ENCODE data around the gene POLR2I.
A peak's percentile ranks its signal among the peaks of the same experiment; 100 is the strongest.
"Not testable (repeated sequence)": the region's sequence is repeated elsewhere in the genome, so short reads cannot be mapped to it uniquely, and the experiment has no call there.

Gene POLR2I

DNA sequence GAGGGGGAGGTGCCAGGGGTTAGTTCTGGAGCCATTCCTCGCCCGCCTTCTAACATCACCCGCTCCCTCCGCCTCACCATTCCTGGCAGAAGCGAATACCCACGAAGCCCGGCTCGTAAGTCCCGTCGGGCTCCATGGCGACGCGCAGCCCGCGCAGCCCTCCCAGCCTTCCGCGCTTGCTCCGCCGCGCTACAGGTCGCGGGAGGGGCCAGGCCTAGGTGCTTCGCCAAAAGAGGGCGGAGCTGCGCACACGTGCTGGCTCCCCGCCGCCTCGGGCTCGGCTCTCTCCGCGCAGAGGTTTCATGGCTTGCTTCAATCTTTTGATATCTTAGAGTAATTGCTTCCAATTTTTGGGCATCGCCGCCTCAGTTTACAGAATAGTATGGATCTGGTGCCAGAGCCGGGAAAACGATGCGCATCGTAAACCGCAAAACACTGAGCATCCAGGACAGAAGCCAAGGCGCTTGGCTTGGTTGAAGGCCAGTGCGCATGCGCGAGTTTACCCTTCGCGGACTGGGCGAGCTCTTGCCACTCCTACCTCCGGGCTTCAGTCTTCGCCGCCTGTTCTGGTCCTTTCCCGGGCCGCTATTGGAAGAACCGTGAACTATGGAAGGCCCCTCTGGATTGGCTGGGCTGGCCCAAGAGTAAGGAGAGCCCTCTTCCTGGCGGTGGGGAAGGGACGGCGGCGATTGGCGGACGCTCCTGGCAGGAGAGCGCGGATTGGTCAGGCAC, at the start of gene POLR2I:
POLR2I (minus strand) TSS at position 155 of the 732 bp plus-strand sequence; CDS start at position 136, 19 bp downstream.
- DNase-seq = peak; percentile 100

DNA sequence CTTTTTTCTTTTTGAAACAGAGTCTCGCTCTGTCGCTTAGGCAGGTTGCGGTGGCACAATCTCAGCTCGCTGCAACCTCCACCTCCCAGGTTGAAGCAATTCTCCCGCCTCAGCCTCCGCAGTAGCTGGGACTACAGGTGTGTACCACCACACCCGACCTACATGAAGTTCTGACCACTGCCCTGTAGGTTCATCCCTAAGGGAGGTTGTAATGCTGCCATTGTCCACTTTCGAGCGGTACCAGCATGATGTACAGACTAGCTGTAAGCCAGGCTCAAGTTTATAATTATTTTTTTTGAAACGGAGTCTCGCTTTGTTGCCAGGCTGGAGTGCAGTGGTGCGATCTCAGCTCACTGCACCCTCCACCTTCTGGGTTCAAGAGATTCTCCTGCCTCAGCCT, 49.1 kb upstream of the POLR2I start:
- no peak for DNase-seq

DNA sequence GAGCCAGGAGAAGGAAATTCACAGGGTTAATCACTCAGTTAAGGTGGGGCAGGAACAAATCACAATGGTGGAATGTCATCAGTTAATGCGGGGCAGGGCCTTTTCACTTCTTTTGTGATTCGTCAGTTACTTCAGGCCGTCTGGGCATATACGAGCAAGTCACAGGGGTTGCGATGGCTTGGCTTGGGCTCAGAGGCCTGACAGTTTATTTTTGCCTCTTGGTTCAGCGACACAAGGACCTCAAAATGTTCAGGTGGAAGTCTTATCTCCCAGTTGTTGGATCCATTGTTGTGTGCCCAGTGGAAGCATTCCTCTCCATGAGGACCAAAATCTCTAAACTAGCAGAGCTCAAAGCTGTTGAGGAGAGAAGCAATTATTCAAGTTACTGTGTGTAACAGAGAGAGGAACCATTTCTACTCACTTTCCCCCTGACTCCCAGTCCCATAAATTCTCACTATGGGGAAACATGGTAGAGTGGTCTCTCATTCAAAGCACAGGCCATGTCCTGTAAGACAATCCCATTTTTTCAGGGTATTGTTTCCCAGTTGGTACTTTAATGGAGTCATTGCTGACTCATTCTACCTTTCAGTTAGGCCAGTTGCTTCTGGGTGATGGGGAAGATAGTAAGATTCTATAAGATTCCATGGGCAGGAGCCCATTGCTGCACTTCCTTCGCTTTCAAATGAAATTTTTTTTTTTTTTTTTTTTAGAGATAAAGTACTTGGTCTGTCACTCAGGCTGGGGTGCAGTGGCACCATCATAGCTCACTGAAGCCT, 46.3 kb upstream of the POLR2I start:
- DNase-seq = no peak

DNA sequence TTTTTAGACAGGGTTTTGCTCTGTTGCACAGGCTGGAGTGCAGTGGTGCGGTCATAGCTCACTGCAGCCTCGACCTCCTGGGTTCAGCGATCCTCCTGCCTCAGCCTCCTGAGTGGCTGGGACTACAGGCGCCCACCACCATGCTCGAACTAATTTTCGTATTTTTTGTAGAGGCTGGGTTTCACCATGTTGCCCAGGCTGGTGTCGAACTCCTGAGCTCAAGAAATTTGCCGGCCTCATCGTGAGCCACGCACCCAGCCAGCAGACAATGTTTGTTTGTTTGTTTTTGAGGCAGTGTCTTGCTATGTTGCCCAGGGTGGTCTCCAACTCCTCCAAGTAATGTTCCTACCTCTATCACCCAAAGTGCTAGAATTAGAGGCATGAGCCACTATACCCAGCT, 38.5 kb upstream of the POLR2I start:
- no peak for DNase-seq

DNA sequence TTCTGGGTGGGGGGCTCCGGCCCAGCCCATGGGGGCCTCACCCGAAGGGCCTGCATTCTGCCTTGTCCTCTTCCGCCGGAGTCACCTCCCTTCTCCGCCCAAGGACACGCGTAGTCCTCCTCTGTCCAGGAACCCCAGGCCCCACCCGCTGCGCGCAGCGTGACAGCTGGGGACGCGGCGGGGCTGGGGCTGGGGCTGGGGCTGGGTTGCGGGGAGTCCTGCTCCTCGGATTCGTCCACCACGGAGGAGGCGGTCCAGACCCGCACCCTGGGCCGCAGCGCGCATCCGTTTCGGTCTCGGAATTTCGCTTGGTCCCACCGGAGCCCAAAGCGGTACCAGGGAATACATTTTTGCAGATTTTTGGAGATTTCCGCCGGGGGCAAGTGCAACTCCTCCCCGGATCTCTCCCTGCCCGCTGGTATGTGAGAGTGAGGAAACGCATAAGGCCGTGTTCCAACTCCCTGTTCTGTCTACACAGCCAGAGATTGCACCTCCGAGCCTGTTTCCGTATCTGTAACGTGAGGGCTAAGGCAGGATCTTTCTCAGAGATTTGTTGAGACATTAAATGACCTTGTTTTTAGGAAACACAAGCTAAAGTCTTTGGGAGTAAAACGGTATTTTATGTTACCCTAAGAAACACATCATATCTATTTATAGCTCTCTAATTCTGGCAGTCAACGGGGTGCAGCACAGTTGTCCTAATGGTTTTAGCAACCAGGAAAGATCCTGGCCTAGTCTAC, 37.8 kb upstream of the POLR2I start, which contains the start of gene COX7A1:
COX7A1 (minus strand) TSS at position 96 of the 740 bp plus-strand sequence; CDS start at position 56, 40 bp downstream.
- no peak for DNase-seq

DNA sequence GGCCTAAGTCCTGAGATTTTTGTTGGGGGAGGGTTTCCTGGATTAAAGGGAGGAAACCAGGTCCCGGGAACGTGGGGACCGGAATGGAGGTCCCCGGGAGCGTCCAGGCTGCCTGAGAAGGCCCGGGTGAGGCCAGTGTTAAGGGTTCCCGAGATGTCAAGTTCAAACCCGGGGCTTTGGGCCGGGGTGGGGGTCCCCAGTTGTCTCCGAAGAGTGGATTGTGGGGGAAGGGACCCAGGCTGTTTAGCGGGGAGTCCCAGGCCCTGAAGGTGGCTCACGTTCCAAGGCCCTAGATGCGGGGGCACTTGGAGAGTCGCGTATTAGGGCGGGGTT, 37.3 kb upstream of the POLR2I start:
- no peak for DNase-seq

DNA sequence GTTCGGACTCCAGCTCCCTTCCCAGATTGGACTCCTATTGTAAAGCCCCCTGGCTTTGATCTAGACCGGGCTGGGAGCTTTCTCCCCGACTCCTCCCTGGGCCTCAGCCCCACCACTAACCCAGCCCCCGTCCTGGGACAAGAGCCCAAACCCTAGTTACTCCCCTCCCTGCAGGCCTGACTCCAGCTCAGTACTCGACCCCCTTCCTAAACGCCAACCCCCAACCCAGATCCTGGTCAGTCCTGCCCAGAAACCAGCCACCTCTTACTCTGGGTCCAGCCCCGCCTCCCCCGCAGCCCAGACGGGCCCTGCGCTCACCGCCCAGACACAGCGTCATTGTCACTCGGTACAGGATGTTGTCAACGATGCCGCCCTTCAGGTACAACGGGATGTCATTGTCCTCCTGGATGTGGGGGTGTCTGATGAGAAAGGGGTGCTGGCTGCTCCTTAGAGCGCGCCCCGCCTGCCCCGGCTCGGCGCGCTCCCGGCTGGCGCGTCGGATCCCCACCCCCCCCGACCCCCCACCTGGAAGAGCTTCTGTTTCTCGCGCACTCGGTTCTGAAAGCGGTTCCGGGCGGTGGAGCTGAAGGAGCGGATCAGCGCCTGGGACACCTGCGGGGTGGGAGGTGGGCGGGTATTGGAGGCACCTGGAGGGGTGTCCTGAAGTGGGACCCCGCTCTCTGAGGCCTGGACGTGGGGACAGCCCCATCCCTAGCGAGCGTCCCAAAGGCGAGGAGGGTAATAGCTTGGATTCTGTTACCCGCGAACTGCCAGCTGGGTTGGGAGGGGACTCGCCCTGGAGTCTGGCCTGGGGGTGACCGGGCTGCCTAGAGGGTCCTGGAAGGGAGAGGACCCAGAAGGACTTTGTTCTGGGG, 36.7 kb upstream of the POLR2I start:
- DNase-seq = no peak

DNA sequence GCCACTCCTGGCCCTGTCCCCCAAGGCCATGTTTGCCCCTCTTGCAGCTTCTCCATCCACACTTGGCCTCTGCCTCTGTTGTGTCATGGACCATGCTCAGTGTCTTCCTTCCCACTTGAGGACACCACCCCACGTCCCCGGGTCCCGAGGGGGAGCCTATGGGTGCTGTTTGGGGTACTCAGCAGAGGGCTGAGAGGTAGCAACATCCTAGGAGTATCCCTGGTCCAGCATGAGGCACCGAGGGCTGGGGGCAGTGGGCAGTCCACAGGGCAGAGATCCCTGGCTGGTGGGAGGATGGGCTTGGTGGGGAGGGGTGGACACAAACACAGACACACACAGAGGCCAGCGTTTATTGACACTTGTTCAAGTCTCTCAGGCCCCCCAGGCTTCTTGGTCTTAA, 35.9 kb upstream of the POLR2I start:
- no peak for DNase-seq

DNA sequence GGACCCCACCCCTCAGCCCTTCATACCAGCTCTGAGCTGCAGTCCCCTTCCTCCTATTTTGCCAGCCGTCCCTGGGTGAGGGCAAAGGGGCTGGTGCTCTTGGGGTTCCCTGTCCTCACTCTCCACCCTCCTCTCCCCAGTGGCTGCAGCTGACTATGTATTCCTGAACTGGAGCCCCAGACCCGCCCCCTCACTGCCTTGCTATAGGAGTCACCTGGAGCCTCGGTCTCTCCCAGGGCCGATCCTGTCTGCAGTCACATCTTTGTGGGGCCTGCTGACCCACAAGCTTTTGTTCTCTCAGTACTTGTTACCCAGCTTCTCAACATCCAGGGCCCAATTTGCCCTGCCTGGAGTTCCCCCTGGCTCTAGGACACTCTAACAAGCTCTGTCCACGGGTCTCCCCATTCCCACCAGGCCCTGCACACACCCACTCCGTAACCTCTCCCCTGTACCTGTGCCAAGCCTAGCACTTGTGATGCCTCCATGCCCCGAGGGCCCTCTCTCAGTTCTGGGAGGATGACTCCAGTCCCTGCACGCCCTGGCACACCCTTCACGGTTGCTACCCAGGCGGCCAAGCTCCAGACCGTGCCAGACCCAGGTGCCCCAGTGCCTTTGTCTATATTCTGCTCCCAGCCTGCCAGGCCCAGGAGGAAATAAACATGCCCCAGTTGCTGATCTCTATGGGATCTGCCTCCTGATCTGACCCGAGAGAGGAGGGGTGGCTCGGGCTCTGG, 35.2 kb upstream of the POLR2I start:
- no peak for DNase-seq

DNA sequence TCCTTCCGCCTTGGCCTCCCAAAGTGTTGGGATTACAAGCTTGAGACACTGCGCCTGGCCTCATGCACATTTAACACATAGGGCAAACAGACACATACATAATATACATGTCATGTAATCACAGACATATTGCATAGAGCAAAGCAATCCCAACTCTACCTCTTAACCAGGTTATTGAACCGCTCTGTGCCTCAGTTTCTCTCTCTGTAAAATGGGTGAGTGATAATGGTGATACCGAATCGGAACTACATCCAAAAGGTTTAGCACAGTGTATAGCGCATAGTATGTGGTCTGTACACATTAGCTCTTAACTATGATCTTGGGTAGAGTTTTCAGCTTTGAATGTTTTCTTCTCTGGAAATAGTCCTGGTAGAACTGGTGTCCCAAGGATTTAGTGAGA, 29.9 kb upstream of the POLR2I start:
- DNase-seq = no peak

DNA sequence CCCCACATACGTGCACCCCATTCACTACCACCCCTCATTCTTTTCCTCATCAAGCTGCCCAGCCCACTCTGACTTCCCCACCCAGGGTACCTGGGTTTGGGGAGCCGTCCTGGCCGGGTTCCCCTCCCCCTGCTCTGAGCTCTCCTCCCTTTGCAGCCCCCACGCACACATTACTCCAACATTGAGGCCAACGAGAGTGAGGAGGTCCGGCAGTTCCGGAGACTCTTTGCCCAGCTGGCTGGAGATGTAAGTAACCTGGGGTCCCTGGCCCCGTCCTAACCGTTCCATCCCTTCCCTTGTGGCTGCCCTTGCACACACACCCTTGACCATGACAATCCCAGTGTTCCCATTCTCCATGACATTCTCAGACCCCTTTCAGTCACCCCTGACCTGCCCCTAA, 27.8 kb upstream of the POLR2I start:
- no peak for DNase-seq

DNA sequence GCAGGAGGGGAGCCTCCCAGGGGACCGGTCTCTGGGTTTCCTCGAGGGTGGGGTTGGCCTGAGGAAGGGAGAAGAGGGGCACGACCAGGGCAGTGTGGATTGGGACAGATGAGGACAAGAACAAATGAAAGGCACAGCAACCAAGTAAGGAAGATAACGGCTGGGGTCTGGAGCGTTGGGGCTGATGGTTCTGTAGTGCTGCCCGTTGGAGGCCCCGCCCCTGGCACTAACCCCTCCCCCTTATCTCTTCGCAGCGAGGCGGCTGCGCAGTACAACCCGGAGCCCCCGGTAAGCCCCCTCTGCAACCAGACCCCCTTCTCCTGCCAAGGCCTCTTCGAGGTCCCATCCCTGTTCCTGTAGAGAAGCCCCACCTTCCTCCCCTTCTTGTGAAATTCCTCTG, 27.4 kb upstream of the POLR2I start:
- DNase-seq = no peak

DNA sequence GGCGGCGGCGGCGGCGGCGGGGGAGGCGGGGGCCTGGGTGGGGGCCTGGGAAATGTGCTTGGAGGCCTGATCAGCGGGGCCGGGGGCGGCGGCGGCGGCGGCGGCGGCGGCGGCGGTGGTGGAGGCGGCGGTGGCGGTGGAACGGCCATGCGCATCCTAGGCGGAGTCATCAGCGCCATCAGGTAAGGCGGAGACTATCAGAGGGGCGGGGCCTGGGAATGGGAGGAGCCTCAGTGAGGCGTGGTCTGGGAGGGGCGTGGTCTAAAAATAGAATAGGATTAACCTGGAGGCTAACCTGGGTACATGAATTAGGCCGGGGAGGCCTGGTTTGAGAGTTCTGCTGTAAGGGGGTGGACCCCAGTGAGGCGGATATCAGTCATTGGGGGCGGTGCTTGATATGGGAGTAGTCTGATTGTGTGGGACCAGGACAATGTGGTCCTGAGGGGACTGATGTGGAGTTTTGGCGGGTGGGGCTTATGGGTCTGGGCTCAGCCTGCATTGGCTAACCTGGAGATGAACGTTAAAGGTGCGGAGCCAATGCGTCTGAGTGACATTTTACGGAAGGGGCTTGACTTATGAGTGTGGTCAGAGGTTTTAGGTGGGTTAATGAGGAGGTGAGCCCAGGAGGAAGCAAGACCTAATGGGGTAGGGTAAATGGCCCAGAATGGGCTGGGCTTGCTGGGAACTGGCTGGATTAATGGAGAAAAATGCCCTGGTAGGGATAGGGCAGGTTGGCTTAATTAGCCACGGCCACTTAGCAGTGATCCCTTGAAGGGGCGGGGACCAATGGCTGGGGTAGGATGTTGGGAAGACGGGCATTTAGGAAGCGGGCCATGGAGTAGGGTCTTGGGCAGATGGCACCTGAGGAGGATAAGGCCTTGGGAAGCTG, 26.6 kb upstream of the POLR2I start:
- peak; percentile 93 for DNase-seq

DNA sequence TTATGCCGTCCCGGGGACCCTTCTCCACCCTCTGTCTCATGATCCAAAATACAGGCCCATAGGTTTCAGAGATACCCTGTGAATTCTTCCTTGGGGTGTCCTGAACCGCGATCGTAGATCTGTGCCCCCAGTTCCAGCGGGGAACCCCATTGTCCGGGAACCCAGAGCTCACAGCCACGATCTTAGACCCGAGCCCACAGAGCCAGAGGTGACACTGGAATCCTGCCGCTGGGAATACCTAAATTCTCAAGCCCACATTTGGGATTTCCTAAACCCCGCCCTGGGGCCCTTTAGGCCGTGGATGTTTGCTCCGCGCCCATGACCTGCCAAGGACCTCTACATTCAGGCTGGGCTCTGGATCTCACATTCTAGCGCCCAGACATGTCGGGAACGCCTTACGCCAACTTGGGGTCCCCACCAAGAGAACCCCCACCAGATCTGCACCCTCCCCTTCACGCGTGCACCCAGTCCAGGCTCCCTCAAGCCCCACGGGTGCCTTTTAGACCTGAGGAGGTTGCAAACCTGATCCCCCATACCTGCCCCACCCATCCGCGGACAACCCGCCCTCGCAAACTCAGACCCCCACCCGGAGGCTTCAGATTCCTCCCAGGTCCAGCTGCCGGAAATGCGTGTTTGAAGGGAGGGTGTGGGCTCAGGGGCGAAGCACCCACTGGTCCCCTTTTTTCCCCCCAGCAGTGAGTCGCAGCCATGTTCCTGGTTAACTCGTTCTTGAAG, 25.8 kb upstream of the POLR2I start:
- peak; percentile 79 for DNase-seq

DNA sequence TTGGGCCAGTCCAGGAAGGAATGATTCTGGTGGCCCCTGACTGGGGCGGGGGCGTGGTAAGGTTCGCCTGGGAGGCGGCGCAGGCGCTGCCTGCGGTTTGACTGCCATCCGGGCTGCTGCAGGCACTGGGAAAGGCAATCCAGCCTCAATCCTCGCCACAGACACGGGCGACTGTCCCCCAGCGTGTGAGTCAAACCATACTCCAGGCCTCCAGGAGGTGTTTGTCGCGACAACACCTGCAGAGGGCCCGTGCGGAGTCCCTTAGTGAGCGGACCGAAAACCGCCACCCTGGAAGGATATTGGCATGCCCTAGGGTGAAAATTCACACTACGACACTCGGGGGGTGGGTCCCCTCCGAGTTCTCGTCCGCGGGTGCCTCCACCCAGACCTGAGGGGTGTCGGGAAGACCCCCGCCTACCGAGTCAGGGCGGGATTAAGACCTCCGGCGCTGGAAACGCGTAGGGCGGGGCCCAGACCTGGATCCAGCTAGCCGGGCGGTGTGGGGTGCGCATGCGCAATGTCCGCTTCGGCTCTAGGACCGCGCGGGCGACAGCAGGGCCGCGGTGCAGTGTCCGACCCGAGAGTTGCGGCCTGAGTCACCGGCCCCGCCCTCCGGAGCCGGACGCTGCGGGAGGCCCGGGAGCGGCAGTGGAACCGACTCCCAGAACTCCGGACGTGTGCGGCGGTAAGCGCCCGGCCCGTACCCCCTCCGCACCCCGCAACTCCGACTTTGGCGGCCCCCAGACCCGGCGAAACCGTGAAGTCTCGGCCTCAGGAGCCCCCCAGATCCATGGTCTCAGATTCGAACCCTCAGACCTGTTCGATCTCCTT, 25.0 kb upstream of the POLR2I start, which contains the start of gene CAPNS1:
CAPNS1 (plus strand) TSS at position 594 of the 831 bp plus-strand sequence. CDS start 946 bp downstream, outside the sequence.
- DNase-seq = peak; percentile 99

DNA sequence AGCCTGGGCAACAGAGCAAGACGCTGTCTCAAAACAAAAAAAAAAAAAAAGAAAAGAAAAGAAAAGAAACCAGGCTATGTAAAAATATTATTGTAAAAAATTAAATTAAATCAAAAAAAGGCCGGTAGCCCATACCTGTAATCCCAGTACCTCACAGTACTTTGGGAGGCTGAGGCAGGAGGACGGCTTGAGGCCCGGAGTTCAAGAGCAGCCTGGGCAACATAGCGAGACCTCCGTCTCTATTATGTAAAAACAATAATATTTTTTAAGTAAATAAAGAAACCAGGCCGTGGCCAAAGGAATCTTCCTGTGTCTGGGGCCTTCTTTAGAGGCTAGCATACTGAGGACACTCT, 24.4 kb upstream of the POLR2I start:
- DNase-seq = no peak

DNA sequence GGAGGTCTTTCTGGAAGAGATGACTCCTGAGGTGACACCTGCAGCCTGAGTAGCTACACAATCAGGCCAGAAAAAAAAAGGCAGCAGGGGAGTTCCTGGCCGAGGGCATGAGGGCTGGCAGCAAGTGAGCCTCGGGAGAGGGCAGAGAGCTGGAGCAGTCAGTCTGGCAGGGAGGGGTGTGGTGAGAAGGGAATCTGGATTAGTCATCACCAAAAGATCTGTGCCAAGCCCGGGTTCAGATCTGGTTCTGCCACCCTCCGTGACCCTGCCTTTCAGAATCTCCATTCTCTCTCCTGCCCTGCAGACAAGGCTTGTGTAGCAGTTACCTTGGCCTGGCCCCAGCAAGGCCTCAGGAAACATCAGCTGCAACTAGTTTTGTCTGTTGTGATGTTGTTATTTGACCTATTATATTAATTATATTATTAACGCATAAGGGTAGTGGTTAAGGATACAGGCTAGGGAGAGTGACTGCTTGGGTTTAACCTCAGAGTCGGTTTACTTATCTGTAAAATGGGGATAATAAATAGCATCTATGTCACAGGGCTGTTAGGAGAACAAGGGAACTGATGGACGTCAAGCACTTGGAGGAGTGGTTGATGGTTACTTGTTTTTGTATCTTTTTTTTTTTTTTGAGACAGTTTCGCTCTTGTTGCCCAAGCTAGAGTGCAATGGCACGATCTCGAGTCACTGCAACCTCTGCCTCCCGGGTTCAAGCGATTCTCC, 22.4 kb upstream of the POLR2I start:
- DNase-seq = no peak

DNA sequence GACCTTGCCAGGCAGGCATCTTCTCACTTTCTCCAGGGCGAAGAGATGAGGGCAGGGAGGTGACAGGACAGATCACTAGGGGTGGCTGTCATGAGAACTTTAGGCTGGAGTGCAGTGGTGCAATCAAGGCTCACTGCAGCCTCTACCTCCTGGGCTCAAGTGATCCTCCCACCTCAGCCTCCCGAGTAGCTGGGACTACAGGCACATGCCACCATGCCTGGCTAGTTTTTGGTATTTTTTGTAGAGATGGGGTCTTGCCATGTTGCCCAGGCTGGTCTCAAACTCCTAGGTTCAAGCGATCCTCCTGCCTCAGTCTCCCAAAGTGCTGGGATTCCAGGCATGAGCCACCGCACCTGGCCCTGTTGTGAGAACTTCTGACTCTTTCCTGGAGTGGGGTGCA, 20.2 kb upstream of the POLR2I start:
- DNase-seq = not testable (repeated sequence)

Data from OCI-M1 (cell line).